HG03575 (cell line): ENCODE results near the gene MARK2.

Experiments used
- ATAC-seq: cut with Tn5 transposase; IDR thresholded peaks from one replicate; pipeline ENCODE4 v1.9.1; 2021; ENCODE audit not compliant: unreplicated experiment, insufficient number of reproducible peaks, low FRiP score; ENCODE audit errors: extremely low read depth

The MARK2 gene

DNA sequence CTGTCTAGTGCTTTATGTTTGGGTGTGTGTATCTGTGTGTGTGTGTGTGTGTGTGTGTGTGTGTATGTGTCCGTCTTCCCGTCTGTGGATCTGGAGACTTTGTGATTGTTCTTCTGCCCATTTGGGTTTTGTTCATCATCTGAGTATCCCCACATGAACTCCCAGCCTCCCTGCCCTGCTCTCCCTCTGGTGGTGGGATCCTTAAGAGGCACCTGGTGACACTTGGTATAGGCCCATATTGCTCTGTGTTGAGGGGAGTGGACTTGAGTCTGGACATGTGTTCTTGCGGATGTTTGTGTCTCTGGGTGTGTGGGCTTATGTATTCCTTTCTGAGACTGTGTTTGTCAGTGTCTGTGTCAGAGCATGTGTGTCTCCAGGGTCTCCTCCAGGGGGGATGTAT, 62.8 kb downstream of the MARK2 start:
- no peak for ATAC-seq

DNA sequence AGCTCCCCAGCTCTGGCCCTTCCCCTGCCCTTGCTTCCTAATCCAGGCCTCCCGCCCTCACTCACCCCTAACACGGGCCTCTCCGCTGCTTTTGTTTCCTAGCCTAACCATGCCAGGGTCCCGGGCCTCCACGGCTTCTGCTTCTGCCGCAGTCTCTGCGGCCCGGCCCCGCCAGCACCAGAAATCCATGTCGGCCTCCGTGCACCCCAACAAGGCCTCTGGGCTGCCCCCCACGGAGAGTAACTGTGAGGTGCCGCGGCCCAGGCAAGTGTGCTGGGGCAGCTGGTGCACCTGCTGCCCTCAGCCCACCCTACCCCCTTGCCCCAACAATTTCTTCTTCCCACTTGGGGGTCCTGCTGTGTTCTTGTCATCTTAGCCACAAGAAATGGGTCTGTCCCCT, 65.0 kb downstream of the MARK2 start:
- no peak for ATAC-seq

DNA sequence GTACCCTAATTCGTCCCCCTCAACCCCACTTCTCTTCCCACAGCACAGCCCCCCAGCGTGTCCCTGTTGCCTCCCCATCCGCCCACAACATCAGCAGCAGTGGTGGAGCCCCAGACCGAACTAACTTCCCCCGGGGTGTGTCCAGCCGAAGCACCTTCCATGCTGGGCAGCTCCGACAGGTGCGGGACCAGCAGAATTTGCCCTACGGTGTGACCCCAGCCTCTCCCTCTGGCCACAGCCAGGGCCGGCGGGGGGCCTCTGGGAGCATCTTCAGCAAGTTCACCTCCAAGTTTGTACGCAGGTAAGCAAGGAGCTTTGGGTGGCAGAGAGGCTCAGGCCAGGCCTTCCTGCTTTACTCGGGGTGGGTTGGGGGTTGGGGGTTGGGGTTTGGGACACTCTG, 65.8 kb downstream of the MARK2 start:
- no peak for ATAC-seq

DNA sequence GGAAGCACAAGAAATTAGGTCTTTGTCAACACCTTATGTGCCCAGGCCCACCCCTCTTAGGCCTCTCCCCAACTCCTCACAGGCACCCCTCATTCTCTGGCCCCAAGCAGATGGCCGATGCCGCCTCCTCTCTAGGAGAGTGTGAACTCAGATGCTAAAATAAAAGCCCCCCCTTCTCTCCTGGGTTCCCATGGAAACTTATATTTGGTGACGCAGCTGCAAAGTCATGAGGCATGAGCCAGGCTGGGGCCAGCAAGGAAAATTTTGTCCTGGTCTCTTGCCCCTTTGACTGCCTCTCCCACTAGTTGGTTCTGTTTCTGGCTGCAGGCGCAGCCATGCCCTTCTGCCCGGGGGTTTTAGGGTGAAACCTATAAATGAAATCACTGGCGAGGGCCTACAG, 66.3 kb downstream of the MARK2 start:
- no peak for ATAC-seq

DNA sequence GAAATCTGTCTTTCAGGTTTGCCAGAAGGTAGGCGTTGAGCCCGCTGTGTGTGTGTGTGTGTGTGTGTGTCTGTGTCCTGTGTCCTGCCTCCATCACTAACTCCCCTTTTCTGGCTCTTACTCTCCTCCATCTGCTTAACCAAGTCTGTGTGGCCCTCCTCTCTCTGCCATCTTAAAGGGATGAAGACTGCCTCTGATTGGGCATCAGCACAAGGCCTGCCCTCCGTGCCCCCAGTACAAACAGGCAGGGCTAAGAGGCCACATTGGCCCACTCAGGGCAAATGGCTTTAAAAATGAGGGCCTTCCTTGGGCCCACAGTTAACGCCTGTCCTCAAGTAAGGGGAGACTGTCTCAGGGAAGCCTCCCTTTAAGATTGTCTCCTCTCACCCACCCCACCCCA, 67.2 kb downstream of the MARK2 start:
- no peak for ATAC-seq

DNA sequence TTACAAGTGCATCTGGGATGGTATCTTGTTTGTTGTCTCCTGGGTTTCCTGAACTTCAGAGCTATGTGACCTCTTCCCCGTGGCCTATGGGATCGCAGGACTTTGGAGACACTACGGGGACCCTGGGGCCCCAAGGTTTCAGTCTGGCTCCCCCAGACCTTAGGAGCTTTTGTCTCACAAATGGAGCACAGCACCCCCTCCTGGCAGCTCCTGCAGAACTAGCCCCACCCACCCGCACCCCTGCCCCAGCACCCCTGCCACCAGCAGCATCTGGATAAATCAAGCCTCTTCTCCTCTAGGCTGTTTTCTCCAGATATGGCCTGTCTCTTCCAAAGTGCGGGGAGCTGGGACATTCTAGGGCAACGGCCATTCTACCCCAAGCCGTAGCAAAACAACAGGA, 67.7 kb downstream of the MARK2 start:
- ATAC-seq: no peak

DNA sequence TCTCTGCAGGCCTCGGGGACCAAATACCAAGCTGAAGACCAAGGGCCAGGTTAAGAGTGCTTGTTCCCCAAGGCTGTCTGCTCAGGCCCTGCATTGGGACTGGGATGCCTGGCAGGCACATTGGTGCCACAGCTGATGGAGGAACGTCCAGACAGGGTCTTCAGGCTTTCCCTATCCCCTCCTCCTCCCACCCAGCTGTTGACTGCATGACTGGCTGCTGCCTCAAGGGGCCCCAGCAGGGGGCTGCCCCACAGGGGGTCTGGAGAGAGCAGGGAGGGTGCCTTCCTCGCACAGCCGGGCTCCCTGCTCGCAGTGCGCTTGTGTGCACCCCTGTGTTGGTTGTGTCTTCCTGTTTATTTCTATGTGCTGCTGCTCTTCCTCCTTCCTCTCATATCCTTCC, 68.2 kb downstream of the MARK2 start:
- ATAC-seq: no peak

DNA sequence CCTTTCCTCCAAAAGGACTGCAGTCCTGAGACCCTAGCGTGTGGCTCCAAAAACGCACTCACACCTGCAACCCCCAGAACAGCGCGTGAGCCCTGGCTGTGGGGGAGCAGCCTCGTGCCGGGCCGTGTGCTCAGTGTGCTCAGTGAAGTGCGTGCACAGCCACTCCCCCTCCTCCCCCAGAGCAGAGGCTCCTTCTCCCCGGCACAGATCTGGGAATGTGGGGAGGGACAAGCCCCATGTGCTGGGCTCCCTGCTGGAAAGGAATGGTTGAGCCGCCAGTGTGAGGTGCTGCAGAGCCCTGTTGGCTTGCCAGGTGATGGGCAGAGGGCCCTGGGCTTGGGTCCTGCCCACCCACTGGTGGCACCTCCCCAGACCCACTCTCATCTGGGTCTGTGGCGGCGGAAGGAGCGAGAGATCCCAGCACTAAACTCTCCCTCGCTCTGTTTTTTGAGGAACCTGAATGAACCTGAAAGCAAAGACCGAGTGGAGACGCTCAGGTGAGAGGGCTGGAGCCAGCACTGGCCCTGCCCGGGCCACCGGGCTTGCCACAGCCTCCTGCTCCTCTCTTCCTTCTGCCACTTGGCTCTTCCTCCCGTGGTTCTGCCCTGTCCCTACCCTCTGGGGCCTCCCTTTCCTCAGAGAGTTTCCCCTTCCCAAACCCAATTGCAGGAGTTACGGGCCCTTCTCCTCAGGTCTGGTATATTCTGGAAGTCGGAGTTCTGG, 69.1 kb downstream of the MARK2 start:
- no peak for ATAC-seq

DNA sequence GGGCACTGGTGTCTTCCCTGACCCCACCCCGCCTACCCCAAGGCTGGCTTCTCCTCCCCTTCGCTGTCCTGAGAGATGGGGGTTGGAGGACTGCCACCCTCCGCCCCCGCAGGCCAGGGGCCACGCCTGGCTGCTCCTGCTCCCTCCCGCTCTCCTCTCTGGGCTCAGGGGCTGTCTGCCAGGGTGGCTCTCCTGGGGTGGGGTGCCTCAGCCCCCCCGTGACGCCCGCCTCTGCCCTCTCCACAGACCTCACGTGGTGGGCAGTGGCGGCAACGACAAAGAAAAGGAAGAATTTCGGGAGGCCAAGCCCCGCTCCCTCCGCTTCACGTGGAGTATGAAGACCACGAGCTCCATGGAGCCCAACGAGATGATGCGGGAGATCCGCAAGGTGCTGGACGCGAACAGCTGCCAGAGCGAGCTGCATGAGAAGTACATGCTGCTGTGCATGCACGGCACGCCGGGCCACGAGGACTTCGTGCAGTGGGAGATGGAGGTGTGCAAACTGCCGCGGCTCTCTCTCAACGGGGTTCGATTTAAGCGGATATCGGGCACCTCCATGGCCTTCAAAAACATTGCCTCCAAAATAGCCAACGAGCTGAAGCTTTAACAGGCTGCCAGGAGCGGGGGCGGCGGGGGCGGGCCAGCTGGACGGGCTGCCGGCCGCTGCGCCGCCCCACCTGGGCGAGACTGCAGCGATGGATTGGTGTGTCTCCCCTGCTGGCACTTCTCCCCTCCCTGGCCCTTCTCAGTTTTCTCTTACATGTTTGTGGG, 69.9 kb downstream of the MARK2 start:
- no peak for ATAC-seq

DNA sequence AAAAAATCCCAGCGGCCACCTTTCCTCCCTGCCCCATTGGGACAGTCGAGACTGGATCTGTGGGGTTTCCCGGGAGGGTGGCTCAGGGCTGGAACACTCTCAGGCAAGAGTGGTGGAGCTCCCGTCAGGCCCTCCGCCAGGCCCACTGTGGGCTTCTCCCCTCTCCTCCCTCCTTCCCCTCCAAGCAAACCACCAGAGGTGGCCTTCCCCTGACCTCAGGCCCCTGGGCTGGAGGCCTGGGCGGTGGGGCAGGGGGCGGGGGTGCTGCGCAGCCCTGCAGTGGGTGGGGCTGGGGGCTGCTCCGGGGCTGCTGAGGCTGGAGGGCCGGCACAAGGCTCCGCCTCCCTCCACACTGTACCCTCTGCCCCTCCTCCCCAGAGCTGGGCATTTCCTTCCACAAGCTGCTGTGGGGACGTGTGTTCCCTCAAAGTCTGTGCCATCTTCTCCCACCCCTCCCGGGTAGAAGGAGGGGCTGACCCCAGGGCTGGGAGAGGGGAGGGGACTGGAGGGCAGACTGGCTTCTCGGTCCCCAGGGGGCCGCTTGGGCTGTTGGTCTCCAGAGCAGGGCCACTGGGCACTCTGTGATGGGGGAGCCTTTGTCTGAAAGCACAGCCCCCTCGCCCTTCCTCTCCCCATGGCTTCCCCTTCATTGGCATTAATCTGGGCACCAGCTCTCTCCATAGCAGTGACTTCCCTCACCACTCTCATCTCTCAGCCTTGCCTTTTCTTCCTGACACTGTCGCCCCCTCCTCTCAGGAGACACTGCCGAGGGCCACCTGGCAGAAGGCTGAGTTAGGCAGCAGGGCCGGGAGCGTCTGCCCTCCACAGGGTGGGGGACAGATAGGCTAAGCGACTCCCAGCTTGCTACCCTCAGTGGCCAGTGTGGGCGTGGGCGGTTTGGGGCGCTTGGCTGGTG, 70.9 kb downstream of the MARK2 start:
- no peak for ATAC-seq

DNA sequence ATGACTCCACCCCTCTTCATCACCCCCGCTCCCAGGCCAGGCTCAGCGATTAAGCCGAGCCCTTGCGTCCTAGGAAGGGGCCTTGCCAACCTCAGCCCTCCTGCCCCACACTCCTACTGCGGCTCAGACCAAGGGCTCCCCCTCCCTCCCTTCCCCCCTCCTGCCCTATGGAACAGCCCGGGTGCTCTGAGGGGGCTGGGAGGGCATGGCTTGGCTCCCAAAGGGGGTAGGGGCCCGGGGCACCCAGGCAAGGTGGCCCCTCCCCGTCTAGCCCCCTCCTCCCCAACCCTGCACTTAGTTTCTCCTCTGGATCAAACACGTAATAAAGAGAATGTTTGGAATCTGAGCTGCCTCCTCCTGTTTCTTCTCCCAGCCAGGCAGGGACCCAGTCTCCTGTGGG, 71.8 kb downstream of the MARK2 start:
- ATAC-seq: no peak

DNA sequence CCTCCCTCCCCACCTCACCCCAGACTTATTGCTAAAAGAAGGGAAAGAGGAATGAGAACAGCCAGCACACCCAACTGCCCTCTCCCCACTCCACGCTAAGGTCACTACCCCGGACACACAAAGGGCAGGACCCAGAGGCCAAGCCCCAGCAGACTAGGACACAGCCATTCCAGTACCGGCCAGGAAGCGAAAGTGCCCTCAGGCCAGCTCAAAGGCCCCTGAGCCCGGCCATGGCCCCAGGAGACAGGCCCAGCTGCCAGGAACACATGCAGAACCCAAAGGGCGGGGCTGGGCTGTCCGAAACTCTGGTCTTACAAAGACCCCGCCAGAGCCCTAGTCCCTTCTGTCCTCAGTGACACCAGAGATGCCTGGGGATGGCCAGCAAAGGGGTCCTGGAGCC, 72.5 kb downstream of the MARK2 start:
- ATAC-seq: no peak

DNA sequence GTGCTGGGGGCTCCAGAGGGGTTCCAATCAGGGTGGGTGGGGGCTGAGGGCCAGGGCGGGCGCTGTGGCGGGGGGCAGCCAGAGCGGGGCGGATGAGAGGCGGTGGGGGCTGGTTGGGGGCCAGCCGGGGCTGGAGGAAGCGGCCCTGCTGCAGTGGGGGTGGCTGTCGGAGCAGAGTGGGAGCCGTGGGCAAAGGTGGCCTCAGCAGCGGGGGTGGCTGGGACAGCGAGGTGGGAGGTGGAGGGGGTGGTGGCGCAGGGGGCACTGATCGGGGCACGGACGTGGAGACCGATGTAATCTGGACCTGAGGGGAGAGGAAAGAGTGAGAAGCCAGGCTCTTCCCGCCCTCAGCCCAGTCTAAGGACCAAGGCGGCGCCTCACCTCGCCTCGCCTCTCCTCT, 73.0 kb downstream of the MARK2 start:
- no peak for ATAC-seq

DNA sequence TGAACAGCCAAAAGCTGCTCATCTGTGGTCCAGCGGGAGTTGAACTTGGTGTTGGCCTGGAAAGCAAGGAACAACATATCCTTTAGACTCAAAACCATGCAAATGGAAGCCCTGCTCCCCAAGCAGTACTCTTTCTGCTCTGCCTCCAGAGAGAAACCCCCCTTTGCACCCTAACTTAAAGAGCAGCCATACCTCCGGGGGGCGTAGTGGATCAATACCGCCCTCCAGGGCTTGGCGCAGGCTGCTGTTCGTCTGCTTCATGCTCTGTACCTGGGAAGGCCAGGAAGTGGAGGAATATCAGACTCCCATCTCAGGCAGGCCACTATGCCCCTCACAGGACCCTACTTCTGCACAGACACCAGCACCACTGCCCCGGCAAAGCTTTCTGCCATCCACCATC, 73.8 kb downstream of the MARK2 start:
- no peak for ATAC-seq

DNA sequence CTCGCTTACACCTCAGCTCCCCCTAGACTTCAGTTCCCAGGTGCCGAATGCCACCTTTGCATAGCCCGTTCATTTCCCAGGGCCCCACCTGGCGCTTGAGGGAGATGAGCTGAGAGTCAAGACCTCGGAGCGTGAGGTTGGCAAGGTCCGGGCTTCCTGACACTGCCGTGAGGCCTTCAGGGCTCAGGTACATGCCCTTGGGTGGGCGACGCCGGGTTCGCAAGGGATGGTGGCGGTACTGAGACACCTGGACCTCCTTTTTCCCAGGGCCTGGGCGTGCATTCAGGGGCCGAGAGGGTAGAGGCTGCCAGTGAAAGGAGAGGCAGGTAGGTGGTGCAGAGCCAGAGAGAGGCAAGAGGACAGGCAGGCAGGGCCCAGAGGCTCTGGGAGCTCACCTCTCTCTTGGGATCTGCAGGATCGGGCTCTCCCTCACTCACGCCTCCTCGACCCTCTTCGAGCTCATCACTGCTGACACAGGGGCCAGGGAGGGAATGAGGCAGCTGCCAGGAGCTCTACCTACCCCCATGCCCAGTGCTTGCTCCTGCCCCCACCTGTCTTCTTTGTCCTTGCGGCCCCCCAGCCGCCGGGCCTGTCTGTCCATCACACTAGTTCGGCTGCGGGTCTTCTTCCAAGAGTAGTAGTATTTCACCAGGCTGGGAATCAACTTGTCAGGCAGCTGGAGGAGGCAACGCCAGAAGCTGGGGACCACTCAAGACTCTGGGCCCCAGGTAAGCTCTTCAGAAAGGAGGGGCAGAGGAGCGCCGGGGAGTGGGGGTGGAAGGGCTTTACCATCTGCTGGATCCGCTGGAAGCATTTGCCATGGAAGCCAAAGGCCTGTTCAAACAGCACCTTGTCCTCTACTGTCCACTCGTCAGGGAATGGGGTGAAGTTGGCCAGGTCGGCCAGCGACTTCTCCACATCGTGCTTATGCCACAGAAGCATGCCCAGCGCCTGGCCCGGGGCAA, 75.2 kb downstream of the MARK2 start:
- ATAC-seq: no peak

DNA sequence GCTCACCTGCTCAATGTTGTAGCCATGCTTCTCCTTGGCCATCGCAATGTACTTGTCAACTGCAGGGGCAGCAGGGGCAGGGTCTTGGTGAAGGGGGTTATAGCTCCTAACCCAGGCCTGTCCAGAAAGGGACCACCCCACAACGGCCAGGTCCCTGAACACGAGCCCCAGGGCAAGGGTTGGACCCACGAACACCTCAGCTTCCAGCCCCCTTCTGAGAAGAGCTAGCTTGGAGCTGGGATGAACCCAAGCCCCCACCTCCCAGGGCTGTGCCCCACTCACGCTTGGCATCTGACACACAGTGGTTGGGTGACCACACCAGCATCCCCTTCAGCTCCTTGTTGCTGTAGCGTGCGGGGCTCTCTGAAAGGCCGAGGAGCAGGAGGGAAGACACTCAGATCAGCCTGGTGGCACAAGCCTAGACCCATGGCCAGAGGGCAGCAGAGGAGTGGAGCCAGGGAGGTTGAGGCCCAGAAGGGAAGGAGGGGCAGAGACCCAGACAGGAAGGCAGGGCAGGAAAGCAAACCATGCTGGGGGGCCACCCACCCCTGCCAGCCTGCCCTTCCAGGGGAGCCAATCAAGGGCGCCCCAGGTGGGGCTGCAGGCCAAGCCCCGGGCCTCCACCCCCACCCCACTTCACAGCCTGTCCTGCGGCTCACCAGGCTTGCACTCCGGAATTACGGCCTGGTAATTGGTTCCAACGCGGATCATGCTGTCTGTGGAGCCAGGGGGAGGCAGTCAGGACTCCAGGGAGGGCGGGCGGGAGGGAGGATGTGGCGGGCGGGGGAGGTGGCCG, 76.2 kb downstream of the MARK2 start:
- ATAC-seq: no peak

DNA sequence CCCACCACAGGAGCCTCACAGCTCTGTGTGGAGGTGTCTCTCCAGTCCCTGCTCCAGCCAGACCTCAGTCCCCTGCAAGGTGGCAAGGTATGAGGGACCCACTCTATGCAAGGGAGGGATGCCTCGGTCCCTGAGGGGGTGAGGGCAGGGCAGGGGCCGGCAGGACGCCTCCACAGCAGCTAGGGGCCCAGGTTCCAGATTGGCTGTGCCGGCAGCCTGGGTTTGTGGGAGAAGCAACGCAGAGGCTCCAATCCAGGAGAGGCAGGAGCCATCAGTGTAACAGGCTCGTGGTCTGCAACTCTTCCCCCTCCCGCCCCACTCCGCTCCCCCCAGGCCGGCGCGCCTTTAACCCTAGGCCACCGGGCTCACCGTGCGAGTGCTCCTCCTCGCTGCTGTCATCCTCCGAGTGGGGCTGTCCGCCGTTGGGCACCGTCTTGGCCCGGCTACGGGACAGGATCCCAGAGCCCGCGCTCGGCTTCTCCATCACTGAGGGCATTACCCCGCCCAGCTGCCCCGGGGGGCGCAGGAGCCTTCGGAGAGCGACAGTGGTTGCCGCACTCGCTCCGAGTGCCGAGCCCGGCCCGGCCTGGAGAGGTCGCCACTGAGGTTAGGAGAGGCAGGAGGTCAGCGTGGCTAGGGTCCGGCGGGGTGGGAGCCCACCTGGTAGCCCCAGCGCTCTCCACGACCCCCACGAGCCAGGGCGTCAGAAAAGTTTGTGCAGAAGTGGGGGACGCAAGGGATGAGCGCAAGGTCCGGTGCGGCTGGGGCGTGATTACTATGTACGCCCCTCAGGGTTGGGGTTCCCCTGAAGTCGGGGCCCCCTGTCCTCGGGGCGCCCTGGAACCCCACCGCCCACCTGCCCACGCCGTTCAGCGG, 77.3 kb downstream of the MARK2 start:
- no peak for ATAC-seq
